AG10803 (cell line): ENCODE results near the gene TNFSF18.

Source experiments
- DNase-seq: peaks from one replicate; pipeline ENCODE4 v3.0.0; 2010; ENCODE audit warnings: low read depth
- H3K4me3 ChIP-seq: 2 replicates; pipeline ENCODE4 v1.5.1; 2011; ENCODE audit warnings: mild to moderate bottlenecking, low read length, control low read depth
- TF ChIP-seq, protein P1 (sequence below): conservative IDR thresholded peaks from 2 replicates; pipeline ENCODE4 v1.5.1; 2011; ENCODE audit warnings: mild to moderate bottlenecking, low read length, control low read depth, inconsistent platforms

Gene TNFSF18

DNA sequence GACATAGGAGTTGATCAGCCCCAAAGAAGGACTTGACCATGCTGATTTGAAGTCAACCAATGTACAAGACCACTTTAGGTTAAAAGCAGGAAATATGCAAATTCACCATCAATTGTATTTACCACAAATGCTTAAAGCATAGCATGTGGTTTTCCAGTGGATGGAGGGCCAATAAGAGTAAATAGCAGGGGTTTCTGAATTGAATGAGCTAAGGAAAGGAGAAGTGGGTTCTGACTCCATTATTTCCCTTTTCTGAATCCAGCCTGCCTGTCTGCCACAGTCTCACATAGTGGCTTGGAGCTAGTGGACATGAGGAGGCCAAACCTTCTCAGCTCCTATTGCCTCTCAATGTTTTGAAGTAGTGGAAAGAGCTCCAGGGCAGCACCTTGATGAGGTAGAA is 7.2 kb upstream of the TNFSF18 start:
- DNase-seq, result no peak
- TF ChIP-seq, protein P1, sequence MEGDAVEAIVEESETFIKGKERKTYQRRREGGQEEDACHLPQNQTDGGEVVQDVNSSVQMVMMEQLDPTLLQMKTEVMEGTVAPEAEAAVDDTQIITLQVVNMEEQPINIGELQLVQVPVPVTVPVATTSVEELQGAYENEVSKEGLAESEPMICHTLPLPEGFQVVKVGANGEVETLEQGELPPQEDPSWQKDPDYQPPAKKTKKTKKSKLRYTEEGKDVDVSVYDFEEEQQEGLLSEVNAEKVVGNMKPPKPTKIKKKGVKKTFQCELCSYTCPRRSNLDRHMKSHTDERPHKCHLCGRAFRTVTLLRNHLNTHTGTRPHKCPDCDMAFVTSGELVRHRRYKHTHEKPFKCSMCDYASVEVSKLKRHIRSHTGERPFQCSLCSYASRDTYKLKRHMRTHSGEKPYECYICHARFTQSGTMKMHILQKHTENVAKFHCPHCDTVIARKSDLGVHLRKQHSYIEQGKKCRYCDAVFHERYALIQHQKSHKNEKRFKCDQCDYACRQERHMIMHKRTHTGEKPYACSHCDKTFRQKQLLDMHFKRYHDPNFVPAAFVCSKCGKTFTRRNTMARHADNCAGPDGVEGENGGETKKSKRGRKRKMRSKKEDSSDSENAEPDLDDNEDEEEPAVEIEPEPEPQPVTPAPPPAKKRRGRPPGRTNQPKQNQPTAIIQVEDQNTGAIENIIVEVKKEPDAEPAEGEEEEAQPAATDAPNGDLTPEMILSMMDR, result no peak
- no peak overlapping the region for H3K4me3 ChIP-seq

DNA sequence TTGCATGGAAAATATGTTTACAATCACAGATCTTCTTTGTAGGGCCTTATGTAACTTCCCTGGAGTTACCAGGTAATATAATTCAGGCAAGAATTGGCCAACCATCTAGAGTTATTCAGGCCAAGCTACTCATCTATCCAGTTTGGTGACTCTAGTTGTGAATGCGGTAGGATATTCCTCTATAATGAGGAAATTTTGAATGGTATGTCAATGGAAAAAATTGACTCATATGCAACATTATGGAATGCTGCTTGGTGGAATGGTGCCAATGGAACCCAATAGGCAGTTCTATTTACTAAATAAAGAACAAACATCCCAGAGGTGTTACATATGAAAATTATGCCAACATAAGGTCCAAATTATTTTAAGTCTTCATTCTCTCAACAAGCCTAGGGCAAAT is 5.6 kb upstream of the TNFSF18 start:
- TF ChIP-seq, protein P1, result no peak
- no peak overlapping the region for H3K4me3 ChIP-seq
- no peak for DNase-seq

DNA sequence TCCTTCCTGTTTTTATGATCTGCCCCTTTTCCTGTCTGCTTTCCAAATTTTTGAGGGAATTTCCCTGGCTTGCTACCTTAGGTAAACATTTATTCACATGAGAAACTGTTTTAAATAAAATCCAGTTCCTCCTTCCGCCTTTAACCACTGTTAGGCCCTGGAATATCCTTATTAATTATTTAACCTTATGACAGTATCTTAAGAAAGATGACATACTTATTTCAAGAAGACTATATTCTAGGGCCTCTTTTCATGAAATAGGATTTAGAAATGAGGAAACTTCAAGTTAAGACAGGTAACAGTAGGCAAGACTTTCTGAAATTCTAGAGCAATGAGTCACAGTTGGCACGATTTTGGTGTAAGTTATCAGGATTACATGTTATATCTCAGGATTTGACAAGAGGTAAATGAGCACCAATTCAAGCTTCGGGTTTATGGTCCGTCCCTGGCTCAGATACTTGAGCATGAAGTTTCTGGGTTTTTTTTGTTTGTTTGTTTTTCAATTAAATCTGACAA is 2.0 kb upstream of the TNFSF18 start:
- no peak overlapping the region for H3K4me3 ChIP-seq
- no peak for DNase-seq
- TF ChIP-seq, protein P1, result no peak

DNA sequence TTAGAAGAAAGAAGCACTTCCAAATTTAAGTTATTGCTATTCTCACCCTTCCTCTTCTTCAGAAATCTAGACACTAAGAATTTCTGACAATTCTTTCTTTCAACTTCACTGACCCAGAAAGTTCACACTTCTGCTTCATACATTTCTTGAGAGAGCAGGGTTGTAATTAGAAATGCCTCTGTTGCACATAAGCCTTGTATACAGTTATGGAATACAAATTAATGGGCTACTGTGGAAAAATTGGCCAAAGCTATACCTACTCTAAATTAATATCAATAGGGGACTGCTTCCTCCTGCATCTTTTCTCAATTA is 1.5 kb downstream of the TNFSF18 start:
- H3K4me3 ChIP-seq, result no peak overlapping the region
- no peak for DNase-seq
- TF ChIP-seq, protein P1, result no peak

DNA sequence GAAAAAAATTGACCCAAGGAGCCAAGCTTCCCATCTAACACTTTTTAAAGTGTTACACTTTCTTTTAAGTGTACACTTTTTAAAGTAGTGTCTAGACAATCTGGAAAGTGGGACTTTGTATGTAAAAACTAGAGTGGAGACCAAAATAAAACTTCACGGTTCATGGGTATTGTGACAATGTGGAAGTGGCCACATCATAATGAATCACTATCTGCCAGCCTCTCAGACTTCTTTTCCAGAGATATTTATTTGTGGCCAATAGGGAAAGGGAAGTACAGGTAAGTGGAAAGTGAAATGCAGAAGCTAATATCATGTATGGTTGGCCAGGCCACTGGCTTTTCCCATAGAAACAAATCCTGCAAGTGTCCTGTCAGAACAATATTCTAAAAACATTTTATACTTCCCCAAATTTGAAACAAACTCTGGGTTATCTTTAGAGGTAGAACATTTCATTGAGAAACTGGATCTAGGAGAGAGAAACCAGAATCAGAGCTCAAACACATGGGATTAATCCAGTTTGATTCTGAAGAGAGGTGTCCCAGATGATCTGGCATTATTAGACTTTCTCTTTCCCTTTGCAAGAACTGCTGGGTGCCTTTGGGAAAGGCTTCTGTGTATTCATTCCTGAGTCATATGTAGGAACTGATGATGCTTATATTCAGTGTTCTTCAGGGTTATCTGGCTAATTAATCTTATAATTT is 2.0 kb downstream of the TNFSF18 start:
- H3K4me3 ChIP-seq, result no peak overlapping the region
- TF ChIP-seq, protein P1, result no peak
- DNase-seq, result peak; percentile 36

DNA sequence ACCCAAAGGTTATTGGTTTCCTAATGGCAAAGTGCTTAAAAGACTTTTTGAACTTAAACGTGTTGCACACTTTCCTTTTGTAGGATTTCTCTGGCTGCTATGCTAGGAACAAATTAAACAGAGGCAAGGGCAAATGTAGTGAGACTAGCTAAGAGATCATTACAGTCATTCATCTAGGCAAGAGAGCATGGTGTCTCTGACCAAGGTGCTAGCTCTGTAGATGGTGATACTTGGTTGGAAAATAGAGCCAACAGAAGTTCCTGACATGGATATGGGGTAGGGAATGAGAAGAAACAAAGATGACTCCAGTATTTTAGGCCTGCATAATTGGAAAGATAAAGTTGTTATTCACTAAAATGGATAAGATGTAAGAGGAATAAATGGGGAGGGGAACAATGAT is 6.1 kb downstream of the TNFSF18 start:
- no peak overlapping the region for H3K4me3 ChIP-seq
- no peak for DNase-seq
- TF ChIP-seq, protein P1, result no peak

DNA sequence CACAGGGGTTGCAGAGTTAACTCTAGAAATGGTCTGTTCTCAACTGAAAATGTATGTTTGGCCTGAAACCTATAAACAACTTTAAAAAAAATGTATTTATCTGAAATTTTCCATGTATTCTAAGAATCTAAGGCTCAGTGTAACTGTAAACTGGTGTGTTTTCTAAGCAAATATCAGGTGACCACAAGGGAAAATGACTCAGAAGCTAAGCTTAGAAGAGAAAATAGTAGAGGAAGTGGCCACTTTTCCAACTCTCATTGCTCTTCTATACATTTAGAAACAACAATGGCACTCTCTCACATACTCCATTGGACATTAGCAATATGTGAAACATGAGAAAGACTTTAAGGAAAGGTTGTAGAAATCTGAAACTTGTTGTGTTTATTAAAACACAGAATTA is 7.5 kb downstream of the TNFSF18 start:
- H3K4me3 ChIP-seq, result no peak overlapping the region
- TF ChIP-seq, protein P1, result no peak
- DNase-seq, result no peak
